Effector memory CD4-positive, alpha-beta T cell (primary cell): Measurements from ENCODE around the gene SMOC1.

ENCODE experiments used
- DNase-seq, 3 donors: peaks; one replicate each; pipeline ENCODE4 v3.0.0-alpha.2; 2020
- H3K27ac ChIP-seq: 2 replicates; pipeline ENCODE4 v1.7.0; 2013; ENCODE audit warnings: mild to moderate bottlenecking, low read length, moderate library complexity; ENCODE audit not compliant: insufficient read depth, poor library complexity, severe bottlenecking
- H3K27me3 ChIP-seq: replicated peaks from 2 replicates; pipeline ENCODE4 v1.7.0; 2013; ENCODE audit warnings: mild to moderate bottlenecking, low read length; ENCODE audit not compliant: insufficient read depth, control insufficient read depth, poor library complexity, severe bottlenecking
- H3K36me3 ChIP-seq: 2 replicates; pipeline ENCODE4 v1.7.0; 2013; ENCODE audit warnings: mild to moderate bottlenecking, low read length, moderate library complexity; ENCODE audit not compliant: control insufficient read depth, insufficient read depth
- H3K4me1 ChIP-seq: 2 replicates; pipeline ENCODE4 v1.7.0; 2013; ENCODE audit warnings: low read length, mild to moderate bottlenecking; ENCODE audit not compliant: control insufficient read depth, insufficient read depth, poor library complexity, severe bottlenecking
- H3K4me3 ChIP-seq: 2 replicates; pipeline ENCODE4 v1.7.0; 2013; ENCODE audit warnings: low read length, low read depth, mild to moderate bottlenecking; ENCODE audit not compliant: insufficient read depth, poor library complexity, severe bottlenecking
- H3K9me3 ChIP-seq: 2 replicates; pipeline ENCODE4 v1.7.0; 2013; ENCODE audit warnings: mild to moderate bottlenecking, low read length, moderate library complexity; ENCODE audit not compliant: control insufficient read depth

Gene SMOC1

GRCh38 chr14:69968681-69969080, 89.5 kb downstream of the SMOC1 start:
- Histone ChIP-seq H3K9me3 (no peaks in the 10 kb centered on the region), H3K36me3 (no peaks in the 10 kb centered on the region), H3K4me1 (no peaks in the 10 kb centered on the region), H3K27ac (no peak overlapping the region), H3K4me3 (no peak overlapping the region), H3K27me3 (no peaks in the 10 kb centered on the region)
- DNase-seq: no peak

- DNase-seq: no peak
- no peaks in the 10 kb centered on the region for H3K36me3 ChIP-seq
- H3K9me3 ChIP-seq: no peaks in the 10 kb centered on the region
- no peak overlapping the region for H3K4me3 ChIP-seq
- no peaks in the 10 kb centered on the region for H3K4me1 ChIP-seq
- H3K27ac ChIP-seq: no peak overlapping the region
- no peaks in the 10 kb centered on the region for H3K27me3 ChIP-seq
These were observed 93.5 kb downstream of the SMOC1 start for GRCh38 chr14:69972755-69973154.

- DNase-seq: no peak
- H3K4me1 ChIP-seq: no peaks in the 10 kb centered on the region
- H3K9me3 ChIP-seq: no peaks in the 10 kb centered on the region
- no peaks in the 10 kb centered on the region for H3K36me3 ChIP-seq
- no peaks in the 10 kb centered on the region for H3K27me3 ChIP-seq
- H3K27ac ChIP-seq: no peak overlapping the region
- no peak overlapping the region for H3K4me3 ChIP-seq
These were observed 94.6 kb downstream of the SMOC1 start for GRCh38 chr14:69973846-69974245.

- H3K36me3 ChIP-seq: no peaks in the 10 kb centered on the region
- DNase-seq: no peak
- H3K27ac ChIP-seq: no peak overlapping the region
- H3K4me1 ChIP-seq: no peaks in the 10 kb centered on the region
- H3K27me3 ChIP-seq: no peaks in the 10 kb centered on the region
- no peaks in the 10 kb centered on the region for H3K9me3 ChIP-seq
- H3K4me3 ChIP-seq: no peak overlapping the region
These were observed 100.7 kb downstream of the SMOC1 start for GRCh38 chr14:69979882-69980281.

- Histone ChIP-seq H3K27ac (no peak overlapping the region), H3K36me3 (no peaks in the 10 kb centered on the region), H3K9me3 (no peaks in the 10 kb centered on the region), H3K4me1 (no peaks in the 10 kb centered on the region), H3K4me3 (no peak overlapping the region), H3K27me3 (no peaks in the 10 kb centered on the region)
- DNase-seq: no peak
These were observed 101.5 kb downstream of the SMOC1 start for GRCh38 chr14:69980457-69981425.

GRCh38 chr14:69982220-69982839, 103.1 kb downstream of the SMOC1 start:
- Histone ChIP-seq H3K9me3 (no peaks in the 10 kb centered on the region), H3K27ac (no peak overlapping the region), H3K4me3 (no peak overlapping the region), H3K27me3 (no peaks in the 10 kb centered on the region), H3K36me3 (no peaks in the 10 kb centered on the region), H3K4me1 (no peaks in the 10 kb centered on the region)
- no peak for DNase-seq

- H3K27me3 ChIP-seq: no peaks in the 10 kb centered on the region
- DNase-seq: no peak
- H3K27ac ChIP-seq: no peak overlapping the region
- H3K36me3 ChIP-seq: no peaks in the 10 kb centered on the region
- H3K9me3 ChIP-seq: no peaks in the 10 kb centered on the region
- H3K4me1 ChIP-seq: no peaks in the 10 kb centered on the region
- no peak overlapping the region for H3K4me3 ChIP-seq
These were observed 103.7 kb downstream of the SMOC1 start for GRCh38 chr14:69982886-69983285.

- Histone ChIP-seq H3K9me3 (no peaks in the 10 kb centered on the region), H3K27me3 (no peaks in the 10 kb centered on the region), H3K4me1 (no peaks in the 10 kb centered on the region), H3K27ac (no peak overlapping the region), H3K4me3 (no peak overlapping the region), H3K36me3 (no peaks in the 10 kb centered on the region)
- no peak for DNase-seq
These were observed 104.1 kb downstream of the SMOC1 start for GRCh38 chr14:69983317-69983716.

GRCh38 chr14:69985463-69985862, 106.2 kb downstream of the SMOC1 start:
- H3K27me3 ChIP-seq: no peaks in the 10 kb centered on the region
- no peak for DNase-seq
- no peak overlapping the region for H3K27ac ChIP-seq
- no peak overlapping the region for H3K4me3 ChIP-seq
- no peaks in the 10 kb centered on the region for H3K4me1 ChIP-seq
- H3K9me3 ChIP-seq: no peaks in the 10 kb centered on the region
- no peaks in the 10 kb centered on the region for H3K36me3 ChIP-seq

- DNase-seq: no peak
- H3K9me3 ChIP-seq: no peaks in the 10 kb centered on the region
- H3K27me3 ChIP-seq: no peaks in the 10 kb centered on the region
- no peak overlapping the region for H3K4me3 ChIP-seq
- H3K4me1 ChIP-seq: no peaks in the 10 kb centered on the region
- H3K27ac ChIP-seq: no peak overlapping the region
- H3K36me3 ChIP-seq: no peaks in the 10 kb centered on the region
These were observed 107.1 kb downstream of the SMOC1 start for GRCh38 chr14:69986336-69986735.
